ENCODE measurements around the gene SLC2A4.
A peak's percentile ranks its signal among the peaks of the same experiment; 100 is the strongest.

SLC2A4 gene

DNA sequence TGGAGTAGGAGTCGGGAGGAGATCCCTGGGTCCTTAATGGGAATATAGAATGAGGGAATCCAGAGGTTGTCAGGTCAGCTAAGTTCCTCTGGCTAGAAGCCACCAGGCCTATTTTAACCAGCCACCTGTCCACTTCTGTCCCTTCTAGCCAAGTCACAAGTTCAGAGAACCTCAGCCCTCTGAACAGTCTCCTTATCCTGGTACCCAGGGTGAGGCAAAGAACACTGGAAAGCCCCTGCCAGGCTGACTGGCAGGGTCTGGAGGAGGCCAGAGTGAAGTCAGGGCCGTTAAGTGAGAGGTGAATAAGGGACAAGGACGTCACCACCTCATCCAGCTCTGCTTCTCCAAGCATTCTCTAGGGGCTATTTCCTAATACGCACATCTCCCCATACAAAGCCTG lies 32.7 kb upstream of the SLC2A4 start:
- no peak for DNase-seq

DNA sequence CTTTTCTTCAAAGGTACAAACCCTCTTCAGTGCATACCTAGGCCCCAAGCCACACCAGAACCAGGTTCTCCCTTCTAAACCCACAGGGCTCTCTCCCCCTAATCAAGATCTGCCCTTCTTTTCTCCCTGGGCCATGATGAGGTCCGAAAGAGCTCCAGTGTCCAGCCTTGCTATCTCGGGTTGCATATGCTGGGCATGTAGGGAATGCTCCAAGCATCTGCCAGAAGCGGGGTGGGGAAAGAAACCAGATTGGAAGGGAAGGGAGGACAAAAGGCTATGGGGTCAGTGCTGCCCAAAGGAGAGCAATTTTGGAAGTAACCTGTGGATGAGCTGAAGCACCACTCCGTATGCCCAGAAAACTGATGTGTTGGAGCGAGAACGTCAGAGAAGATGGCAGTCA lies 32.3 kb upstream of the SLC2A4 start:
- DNase-seq: no peak

DNA sequence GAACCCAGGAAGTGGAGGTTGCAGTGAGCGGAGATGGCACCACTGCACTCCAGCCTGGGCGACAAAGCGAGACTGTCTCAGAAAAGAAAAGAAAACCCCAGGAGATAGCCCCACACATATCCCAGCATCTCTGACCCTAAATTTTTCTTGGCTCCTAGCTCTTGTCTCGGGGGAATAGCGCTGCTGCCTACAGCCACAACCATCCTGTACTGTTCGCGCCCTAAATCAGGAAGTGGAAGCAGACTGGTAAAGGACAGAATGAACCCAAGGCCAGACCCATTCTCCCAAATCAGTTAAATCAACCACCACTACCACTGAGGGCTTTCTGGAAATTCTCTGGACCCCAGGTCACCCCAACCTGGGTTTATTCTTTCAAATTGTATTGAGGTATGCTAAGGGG lies 31.7 kb upstream of the SLC2A4 start:
- no peak for DNase-seq

DNA sequence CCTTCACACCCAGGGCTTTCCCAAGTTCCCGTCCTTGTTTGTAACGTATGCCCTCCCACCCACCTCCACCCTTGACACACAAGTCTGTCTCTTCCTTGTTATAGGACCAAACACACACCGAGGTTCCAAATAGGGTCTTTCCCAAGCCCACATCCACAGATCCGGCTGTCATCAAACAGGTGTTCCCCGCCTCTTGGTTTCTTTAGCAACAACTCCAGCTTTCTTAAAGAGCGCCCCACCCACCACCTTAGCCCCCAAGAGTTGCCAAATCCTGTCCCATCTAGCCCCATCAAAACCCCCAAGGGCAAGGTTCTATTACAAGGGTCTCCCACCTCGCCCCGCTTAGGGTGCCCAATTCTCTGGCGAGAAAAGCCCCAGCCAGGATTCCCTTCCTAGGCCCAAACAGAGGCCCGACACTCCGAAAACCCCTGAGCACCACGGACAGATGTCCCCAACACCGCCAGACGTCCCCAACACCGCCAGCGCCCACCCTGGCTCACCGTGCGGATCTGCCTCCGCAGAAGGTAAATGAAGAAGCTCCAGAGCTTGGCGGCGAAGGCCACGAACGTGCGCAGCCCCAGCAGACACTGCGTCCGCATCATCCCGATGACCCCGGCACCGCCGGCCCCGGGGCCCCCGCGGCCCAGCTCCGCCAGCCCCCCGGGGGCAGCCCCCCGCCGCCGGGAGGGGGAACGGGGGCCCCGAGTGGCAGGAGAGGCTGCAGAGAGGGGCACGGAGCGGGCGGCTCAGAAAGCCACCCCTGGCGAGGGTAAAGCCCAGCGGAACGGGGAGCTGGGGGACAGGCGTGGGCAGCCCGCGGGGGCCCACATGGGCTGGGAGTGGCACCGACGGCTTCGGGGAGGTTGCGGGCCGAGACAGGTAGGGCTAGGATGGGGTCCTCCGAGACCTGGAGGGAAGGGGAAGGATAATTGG lies 30.6 kb upstream of the SLC2A4 start:
- no peak for DNase-seq

DNA sequence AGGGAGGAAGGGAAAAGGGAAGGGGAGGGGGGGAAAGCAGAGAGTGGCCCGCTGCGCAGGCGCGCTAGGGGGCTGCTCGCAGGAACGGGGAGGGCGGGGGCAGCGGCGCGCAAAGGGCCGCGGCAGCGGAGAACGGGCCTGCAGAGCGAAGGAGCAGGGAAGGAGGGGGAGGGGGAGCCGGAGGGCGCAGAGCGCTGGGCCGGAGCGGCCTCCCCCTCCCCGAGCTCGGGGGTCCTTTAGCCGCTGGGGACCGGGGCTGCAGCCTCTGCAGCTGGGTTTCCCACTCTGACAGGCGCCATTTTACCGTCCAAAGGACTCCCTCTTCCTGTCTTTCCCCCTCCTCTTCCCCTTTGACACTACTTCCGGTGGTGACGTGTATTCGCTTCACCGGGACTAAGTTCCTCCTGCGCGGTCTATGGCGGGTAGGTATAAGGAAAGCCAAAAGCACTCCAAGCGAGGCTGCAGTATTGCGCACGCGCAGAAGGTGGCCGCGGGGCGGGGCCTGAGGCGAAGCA lies 29.8 kb upstream of the SLC2A4 start, which contains the start of gene CTDNEP1:
TSS of gene CTDNEP1 (minus strand) at position 74 of the 515 bp plus-strand sequence. CDS start 438 bp downstream, outside the sequence.
- peak; percentile 98 to 99 for DNase-seq

DNA sequence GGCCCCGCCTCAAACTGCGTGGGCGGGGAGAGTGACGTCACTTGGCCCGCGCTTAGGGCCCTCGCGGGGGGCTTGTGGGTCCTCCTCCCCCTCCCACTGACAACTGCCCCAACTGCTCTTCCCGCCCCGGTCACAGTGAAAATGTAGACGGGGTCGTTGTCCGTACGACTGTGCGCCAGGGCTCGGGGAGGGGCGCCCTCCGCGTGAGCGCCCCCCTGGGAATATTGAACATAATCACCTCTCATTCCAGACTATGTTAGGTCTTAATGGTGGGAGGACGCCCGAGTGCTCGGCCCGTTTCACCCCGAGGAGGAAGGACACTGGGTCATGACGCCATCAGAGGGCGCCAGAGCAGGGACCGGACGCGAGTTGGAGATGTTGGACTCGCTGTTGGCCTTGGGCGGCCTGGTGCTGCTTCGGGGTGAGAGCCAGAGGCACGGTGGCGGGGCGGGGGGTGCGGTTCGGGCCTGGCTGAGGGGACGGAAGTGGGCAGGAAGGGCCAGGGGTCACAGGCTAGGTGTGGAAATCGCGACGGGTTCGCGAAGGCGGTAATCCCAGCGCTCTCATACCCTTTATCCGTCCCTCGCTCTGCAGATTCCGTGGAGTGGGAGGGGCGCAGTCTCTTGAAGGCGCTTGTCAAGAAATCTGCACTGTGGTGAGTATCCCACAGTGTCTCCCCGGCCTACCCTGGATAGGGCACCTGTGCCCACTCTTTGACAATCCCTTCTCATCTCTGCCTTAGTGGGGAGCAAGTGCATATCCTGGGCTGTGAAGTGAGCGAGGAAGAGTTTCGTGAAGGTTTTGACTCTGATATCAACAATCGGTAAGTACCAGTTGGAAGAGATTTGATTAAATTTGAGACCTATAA lies 29.1 kb upstream of the SLC2A4 start, which contains the start of gene ELP5:
TSS of gene ELP5 (plus strand) at position 40 of the 868 bp plus-strand sequence. CDS start at position 376, 336 bp downstream.
- DNase-seq: peak; percentile 89 to 98

DNA sequence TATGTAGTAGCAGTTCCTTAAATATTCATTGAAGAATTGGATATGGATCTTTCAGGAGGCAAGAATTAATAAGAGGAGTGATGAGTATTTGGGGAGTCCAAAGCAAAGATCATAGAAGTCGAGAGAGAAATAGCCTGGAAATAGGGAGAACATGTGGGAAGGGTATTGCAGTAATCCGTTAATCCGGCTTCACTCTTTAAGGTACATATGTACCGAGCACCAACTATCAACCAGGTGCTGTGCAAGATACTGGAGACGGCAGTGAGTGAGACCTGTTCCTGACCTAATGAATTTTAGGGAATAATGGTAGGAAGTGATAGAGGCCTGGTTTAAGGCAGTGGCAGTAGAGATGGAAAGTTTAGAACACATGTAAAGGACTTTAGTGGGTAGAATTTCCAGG lies 28.4 kb upstream of the SLC2A4 start:
- no peak for DNase-seq

DNA sequence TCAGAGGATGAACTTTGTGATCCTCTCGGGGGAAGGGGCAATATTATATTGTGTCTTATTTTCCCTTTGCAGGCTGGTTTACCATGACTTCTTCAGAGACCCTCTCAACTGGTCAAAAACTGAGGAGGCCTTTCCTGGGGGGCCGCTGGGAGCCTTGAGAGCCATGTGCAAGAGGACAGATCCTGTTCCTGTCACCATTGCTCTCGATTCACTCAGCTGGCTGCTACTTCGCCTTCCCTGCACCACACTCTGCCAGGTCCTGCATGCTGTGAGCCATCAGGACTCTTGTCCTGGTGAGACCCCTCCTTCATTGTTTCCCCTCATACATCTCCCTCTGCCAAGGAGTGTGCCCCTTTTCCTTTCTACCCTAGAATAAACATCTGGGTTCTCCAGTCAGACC lies 27.0 kb upstream of the SLC2A4 start:
- DNase-seq: no peak

DNA sequence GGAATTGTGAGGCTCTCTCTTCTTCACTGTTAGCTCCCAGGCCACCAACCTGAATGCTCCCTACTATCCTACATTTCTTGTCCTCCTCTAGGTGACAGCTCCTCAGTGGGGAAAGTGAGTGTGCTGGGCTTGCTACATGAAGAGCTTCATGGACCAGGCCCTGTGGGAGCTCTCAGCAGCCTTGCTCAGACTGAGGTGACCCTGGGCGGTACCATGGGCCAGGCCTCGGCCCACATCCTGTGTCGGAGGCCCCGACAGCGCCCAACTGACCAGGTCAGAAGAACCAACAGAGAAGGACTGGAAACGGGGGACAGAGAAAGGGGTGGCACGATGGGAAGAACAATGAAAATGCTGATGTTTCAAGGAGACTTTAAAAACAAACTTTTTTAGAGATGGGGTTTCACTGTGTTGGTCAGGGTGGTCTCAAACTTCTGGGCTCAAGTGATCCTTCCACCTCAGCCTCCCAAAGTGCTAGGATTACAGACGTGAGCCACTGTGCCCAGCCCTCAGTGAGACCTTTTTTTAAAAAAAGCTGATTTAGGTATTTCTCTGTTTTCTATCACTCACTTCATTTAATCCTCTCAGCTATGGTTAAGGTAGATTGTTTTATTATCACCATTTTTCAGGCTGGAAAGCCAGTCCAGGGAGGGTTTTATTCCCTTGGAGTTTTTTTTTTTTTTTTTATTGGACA lies 24.6 kb upstream of the SLC2A4 start:
- DNase-seq: no peak

DNA sequence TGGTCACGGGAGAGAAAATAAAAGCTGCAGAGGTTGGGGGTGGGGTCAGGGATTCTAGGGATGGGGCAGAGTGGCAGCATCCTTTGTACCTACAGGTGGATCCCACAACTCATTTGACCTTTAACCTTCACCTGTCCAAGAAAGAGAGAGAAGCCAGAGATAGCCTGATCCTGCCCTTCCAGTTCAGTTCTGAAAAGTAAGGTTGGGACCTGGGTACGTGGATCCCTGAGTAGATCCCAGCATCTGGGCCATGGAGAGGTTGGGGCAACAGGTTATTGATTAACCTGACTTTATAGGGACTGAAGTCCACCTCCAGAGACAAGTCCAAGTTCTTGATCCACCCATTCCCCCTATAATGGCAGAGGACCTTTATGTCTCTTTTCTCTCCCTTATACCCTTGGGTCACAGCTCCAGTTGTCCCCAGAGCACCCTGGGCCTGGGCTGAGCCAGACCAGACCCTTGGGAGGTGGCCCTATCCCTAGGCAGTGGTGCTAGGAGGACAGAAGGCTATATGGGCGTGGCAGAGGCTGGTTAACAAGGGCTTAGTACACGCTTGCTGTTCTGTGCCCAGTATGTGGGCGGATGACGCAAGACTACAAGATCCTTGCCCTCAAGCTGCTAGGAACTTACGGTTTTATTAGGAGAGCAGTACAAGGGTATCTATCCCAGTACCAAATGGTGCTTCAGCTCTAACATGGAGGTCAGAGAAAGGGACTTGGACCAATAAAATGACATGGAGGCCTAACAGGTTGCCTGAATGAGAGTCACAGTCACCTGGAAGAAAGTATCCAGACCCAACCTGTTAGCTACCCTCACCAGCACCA lies 22.6 kb upstream of the SLC2A4 start:
- DNase-seq: no peak

DNA sequence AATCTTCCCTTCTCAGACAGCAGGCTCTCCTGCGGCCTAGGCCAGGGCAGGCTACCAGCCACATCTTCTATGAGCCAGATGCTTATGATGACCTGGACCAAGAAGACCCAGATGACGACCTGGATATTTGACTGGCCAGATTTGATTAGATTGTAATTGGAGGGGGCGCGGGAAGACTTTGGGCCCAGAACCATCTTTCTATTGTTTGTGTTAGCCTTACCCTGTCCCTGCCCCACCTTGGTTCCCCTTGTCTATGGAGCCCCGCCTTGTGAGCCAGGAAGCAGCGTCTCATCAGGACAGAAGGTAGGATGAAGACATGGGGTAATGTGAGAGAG lies 22.0 kb upstream of the SLC2A4 start:
- no peak for DNase-seq

DNA sequence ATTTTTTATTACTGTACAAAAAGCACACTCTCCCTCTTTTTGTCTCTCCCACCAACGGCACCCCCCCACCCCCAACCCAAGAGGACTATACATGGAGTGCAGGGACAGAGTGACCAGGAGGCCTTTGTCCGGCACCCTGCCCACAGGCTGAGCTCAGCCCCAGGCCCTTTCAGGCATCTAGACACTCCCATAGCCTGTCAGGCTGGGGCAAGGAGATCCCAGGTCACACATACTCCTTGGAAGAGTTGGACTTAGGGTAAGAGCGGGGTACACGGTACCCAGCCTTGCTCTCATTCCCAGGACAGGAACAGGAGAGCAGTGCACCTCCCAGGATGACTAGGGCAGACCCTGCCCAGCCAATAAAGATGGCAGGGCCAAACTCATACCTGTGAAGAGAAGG lies 21.4 kb upstream of the SLC2A4 start:
- no peak for DNase-seq

DNA sequence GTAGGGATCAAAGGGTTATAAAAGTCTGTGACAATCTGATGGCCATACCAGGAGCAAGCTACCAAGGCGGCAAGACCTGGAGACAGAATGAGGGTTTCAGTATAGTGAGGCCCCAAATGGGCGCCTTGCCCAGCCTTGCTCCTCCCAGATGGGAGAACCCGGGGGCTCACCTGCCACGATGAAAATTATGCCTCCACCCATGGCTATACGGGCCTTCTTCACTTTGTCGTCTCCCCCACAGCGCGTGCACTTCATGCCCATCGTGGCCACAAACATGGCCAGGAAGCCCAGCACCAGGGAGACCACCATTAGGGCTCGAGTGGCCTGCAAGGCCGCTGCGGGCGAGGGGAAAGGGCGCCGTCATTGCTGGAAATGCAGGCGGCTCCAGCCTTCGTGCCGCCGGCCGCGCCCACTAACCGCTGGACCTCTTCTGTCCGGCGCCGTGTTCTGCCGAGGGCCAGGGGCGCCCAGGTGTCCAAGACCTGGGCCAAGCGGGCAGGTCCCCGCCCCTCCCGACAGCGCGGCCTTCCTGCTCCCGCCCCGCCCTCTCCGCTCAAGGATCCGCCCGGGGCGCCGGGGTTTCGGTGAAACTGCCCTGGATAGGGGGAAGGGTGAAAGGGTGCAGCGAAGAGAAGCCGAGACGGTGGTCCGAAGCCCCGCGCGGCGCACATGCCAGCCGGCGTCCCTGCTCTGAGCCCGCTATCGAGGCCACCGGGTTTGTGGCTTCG lies 20.7 kb upstream of the SLC2A4 start:
- DNase-seq: no peak

DNA sequence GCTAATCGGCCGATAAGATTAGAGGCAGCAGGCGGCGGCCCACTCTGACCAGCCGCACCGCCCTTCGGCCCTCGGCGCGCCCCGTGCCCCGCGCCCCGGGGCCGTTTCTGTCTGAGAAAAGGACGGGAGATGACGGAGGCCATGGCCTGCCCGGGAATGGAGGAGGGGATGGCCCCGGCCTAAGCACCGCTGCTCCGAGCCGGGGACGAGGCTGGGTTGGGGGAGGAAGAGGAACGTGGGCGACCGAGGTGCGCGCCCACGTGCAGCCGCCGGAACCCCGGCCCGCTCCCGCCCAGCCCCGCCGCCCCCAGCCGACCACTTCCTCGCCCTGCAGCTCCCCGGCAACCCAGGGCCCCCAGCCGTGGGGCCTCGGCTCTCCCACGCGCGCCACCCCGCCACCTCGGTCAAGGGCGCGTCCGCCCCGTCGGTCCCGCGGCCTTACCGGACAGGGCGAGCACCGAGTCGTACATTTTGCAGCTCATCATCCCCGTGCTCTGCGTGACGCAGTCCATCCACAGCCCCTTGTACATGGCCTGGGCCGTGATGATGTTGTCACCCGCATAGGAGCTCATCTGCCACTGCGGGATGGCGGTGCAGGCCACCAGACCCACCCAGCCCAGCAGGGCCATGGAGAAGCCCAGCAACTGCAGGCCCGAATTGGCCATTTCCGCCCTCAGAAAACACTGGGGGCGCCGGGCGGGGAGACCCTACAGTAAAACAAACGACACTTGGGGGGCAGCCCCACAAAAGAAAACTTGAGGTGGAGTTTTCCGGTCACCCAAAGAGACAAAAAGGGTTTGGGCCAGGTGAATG lies 19.9 kb upstream of the SLC2A4 start:
- DNase-seq: no peak

DNA sequence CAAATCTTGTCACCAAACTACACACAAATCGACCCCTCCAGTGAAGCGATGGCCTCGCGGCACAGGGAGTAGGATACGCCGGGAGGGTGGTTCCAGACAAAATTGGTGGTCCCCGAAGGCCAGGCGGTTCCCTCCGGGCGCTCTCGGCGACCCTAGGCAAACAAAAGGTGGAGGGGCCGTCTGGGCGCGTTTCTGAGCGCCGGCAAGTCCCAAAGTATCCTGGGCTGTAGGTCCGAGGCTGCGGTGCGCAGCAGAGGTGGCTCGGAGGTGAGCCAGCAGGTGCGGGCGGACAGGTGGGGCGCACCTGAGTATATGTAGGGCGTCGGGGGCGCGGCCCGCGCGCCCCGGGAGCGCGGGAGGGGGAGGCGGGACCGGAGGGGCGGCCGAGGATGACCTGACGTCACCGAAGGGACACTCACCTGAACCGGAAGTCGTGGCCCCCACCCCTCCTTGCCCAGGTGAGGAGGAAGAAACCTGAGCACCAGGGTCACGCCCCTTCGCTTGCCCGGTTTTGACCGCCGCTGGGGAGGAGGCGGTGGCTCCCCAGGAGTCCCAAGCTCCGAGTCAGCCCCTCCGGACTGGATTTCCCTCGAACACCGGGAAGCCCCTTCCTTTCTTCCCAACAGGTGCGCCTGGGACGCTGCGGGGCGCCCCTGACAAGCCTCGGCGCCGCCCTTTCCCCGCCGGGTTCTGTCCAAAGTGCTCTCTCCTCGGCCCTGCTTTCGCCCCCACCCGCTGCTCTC lies 19.2 kb upstream of the SLC2A4 start, which contains the start of gene CLDN7:
TSS of gene CLDN7 (minus strand) at position 287 of the 743 bp plus-strand sequence. CDS start 435 bp downstream, outside the sequence.
- DNase-seq: no peak

DNA sequence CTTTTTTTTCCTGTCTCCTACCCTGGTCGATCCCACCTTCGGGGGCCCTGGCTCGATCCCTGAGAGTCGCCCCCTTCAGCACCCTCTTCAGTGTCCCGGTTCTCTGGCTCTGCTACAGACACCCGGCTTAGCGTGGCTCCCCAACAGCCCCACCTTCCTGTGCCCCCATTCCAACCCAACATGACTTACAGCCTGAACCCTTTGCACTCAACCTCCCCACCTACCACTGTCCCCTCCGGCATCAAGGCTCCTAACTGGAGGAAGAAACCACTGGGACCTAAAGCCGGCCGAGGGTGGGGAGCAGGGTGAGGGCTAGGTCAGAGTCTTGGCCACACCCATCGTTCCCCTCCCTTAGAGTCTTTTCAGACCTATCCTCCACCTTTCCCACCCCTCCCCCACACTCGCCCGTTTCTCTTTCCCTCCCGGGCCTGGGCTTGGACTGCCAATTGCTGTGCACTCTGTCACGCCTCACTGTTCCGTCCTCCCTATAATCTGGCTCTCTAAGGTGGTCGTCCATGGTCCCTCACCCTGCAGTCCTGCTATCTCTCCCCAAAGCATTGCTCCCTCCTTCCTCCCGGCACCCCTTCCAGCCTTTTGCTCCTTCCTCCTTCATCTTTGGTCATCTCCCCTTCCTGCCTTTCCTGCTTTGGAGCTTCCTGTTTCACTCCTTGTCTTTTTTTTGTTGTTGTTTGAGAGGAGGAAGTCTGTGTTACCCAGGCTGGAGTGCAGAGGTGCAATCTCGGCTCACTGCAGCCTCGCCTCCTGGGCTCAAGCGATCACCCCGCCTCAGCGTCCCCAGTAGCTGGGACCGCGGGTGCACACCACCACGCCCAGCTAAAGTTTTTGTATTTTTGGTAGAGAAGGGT lies 18.4 kb upstream of the SLC2A4 start:
- no peak for DNase-seq

DNA sequence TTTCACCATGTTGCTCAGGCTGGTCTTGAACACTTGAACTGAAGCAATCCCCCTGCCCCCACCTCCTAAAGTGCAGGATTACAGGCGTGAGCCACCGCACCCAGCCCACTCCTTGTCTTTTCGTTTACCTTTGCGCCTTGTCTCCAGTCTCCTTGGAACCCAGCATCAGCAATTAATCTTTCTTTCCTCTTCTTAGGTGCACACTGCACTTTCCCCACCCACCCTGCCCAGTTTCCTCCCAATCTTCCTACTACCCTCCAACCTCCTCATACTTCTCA lies 17.8 kb upstream of the SLC2A4 start:
- DNase-seq: no peak

DNA sequence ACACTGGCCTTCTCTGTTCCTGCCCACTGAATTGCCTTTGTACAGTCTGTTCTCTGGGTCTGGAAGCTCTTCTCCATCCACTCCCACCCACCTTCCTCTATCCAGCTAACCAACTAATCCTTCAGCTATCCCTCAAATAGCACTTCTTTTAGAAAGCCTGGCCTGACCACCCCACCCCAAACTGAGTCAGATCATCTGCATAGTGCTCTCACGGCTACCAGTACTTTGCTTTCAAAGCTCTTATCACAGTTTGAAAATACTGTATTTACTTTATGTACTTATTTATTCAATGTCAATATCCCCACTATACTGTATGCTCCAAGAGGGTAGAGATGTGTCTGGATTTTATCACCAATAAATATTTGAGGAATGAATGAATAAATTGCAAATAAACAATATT lies 14.7 kb upstream of the SLC2A4 start:
- no peak for DNase-seq

DNA sequence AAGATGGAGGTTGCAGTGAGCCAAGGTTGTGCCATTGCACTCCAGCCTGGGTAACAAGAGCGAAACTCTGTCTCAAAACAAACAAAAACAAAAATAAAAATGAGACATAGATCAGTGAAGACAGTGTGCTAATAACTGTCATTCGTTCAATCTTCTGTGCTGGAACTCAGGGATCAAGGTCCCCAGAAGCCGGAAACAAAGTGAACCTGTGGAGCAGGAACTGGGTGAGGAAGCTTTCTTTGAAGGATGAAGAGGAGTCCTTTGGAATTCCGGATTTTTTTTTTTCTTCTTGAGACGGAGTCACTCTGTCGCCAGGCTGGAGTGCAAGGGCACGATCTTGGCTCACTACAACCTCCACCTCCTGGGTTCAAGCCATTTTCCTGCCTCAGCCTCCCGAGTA lies 2.1 kb upstream of the SLC2A4 start:
- no peak for DNase-seq

Data from bone marrow (tissue), 2 donors.